Motor neuron (in vitro differentiated cells): ENCODE measurements around the gene CALD1. TPM values are rescaled to one million over a fixed set of nuclear protein-coding genes. Genes with fewer than 3 reads are reported as not detected.

Experiments used
- ATAC-seq, 8 experiments: fragments of 200-7000 bp; cut with Tn5 transposase; replicated peaks in 6 of 8; 2 replicates each; pipeline ENCODE4 v1.8.0; 2021; ENCODE audit warnings: mild to moderate bottlenecking in 8 of 8, moderate library complexity in 8 of 8
- H3K27ac ChIP-seq, 2 donors: fragments of 250-450 bp; sonication (Bioruptor Pico); 2 replicates each; pipeline ENCODE4 v1.9.0; 2021; ENCODE audit warnings: antibody characterized with exemption in 2 of 2, mild to moderate bottlenecking in 2 of 2, moderate library complexity in 1 of 2
- H3K4me1 ChIP-seq, 2 donors: fragments of 250-450 bp; sonication (Bioruptor Pico); replicated peaks in 1 of 2; 2 replicates each; pipeline ENCODE4 v1.6.1; 2021; ENCODE audit warnings: antibody characterized with exemption in 2 of 2, mild to moderate bottlenecking in 2 of 2, moderate library complexity in 1 of 2
- H3K4me3 ChIP-seq, 5 donors: fragments of 250-450 bp; sonication (Bioruptor Pico); 2 replicates each; pipeline ENCODE4 v1.9.0; 2021; ENCODE audit warnings: antibody characterized with exemption in 5 of 5, mild to moderate bottlenecking in 5 of 5, moderate library complexity in 4 of 5
- WGBS, 10 experiments: fragments of 450-650 bp; shearing (Covaris generic); methylation state at CpG; one replicate each; pipeline ENCODE4 v1.0.0; 2022; 5-methylcytosine and 5-hydroxymethylcytosine counted together
- in situ Hi-C, 9 experiments: fragments of 400-800 bp; cut with MboI; loops; one replicate each; pipeline ENCODE4 v1.15.0; 2021; ENCODE audit warnings: low sequenced_read_pairs in 9 of 9, low pct_unique_long_range_greater_than_20kb in 2 of 9; ENCODE audit not compliant: unreplicated experiment in 9 of 9
- total RNA-seq, 8 experiments: library from RNA; unstranded; fragments of 300-600 nt; gene quantifications; 2 replicates each; pipeline versions ENCODE4 v1.2.3 to v1.2.4, GENCODE V29; 2022

CALD1 gene
- total RNA-seq, 8 experiments from 2014 or later, result 6.9 to 204 (median 64.7) TPM

GRCh38 chr7:134806197-134806596, 26.8 kb downstream of the CALD1 start:
- no peak for ATAC-seq
- WGBS, 10 experiments, result 33 to 100% (median 98%) methylated on average over 1 to 4 of the region's 4 CpGs
- H3K4me1 ChIP-seq, result no peaks in the 10 kb centered on the region
- no peak overlapping the region for H3K4me3 ChIP-seq
- no peak overlapping the region for H3K27ac ChIP-seq
- in situ Hi-C loops, result no loop called here

GRCh38 chr7:134809616-134810015, 30.2 kb downstream of the CALD1 start:
- in situ Hi-C loops, result no loop called here
- no peak overlapping the region for H3K4me3 ChIP-seq
- no peaks in the 10 kb centered on the region for H3K4me1 ChIP-seq
- no peak overlapping the region for H3K27ac ChIP-seq
- no peak for ATAC-seq
- 75 to 100% (median 93%) methylated on average over 1 of the region's 1 CpG; no CpG with 5 or more reads in 3 of the 10 experiments for WGBS, 10 experiments

GRCh38 chr7:134811765-134812164, 32.3 kb downstream of the CALD1 start:
- 10 to 100% (median 73%) methylated on average over 1 to 3 of the region's 3 CpGs for WGBS, 10 experiments
- ATAC-seq, result no peak

GRCh38 chr7:134813663-134814396, 34.4 kb downstream of the CALD1 start:
- Histone ChIP-seq H3K4me1 (no peaks in the 10 kb centered on the region), H3K4me3 (no peak overlapping the region), H3K27ac (no peak overlapping the region)
- 63 to 100% (median 90%) methylated on average over 2 to 6 of the region's 6 CpGs for WGBS, 10 experiments
- in situ Hi-C loops, result no loop called here
- no peak for ATAC-seq

More at GRCh38 chr7:134811765-134812164, 32.3 kb downstream of the CALD1 start:
- Histone ChIP-seq H3K4me1 (no peaks in the 10 kb centered on the region), H3K4me3 (no peak overlapping the region), H3K27ac (no peak overlapping the region)
- in situ Hi-C loops, result no loop called here

- Histone ChIP-seq H3K27ac (no peak overlapping the region), H3K4me1 (no peaks in the 10 kb centered on the region), H3K4me3 (no peak overlapping the region)
- in situ Hi-C loops, result no loop called here
- WGBS, 10 experiments, result 69 to 100% (median 90%) methylated on average over 1 to 4 of the region's 4 CpGs; no CpG with 5 or more reads in 2 of the 10 experiments
- no peak for ATAC-seq
Observed at GRCh38 chr7:134814730-134815364, 35.4 kb downstream of the CALD1 start.

GRCh38 chr7:134818613-134819345, 39.3 kb downstream of the CALD1 start:
- WGBS, 10 experiments, result 70 to 95% (median 84%) methylated on average over 3 to 8 of the region's 9 CpGs
- H3K27ac ChIP-seq, result no peak overlapping the region
- no peak for ATAC-seq
- in situ Hi-C loops, result no loop called here
- no peaks in the 10 kb centered on the region for H3K4me1 ChIP-seq
- H3K4me3 ChIP-seq, result no peak overlapping the region

GRCh38 chr7:134819401-134819800, 40.0 kb downstream of the CALD1 start:
- Histone ChIP-seq H3K4me1 (no peaks in the 10 kb centered on the region), H3K27ac (no peak overlapping the region), H3K4me3 (no peak overlapping the region)
- in situ Hi-C loops, result no loop called here
- no peak for ATAC-seq
- 60 to 100% (median 93%) methylated on average over 1 to 4 of the region's 4 CpGs; no CpG with 5 or more reads in 1 of the 10 experiments for WGBS, 10 experiments

GRCh38 chr7:134820295-134820694, 40.9 kb downstream of the CALD1 start:
- in situ Hi-C loops, result no loop called here
- 79 to 100% (median 96%) methylated on average over 1 to 2 of the region's 2 CpGs; no CpG with 5 or more reads in 1 of the 10 experiments for WGBS, 10 experiments
- Histone ChIP-seq H3K4me3 (no peak overlapping the region), H3K27ac (no peak overlapping the region), H3K4me1 (no peaks in the 10 kb centered on the region)
- no peak for ATAC-seq

GRCh38 chr7:134820778-134821177, 41.3 kb downstream of the CALD1 start:
- WGBS, 10 experiments, result 20 to 100% (median 89%) methylated on average over 1 to 3 of the region's 3 CpGs; no CpG with 5 or more reads in 1 of the 10 experiments
- Histone ChIP-seq H3K4me1 (no peaks in the 10 kb centered on the region), H3K4me3 (no peak overlapping the region), H3K27ac (no peak overlapping the region)
- no peak for ATAC-seq
- in situ Hi-C loops, result no loop called here

GRCh38 chr7:134823400-134823799, 44.0 kb downstream of the CALD1 start:
- H3K4me3 ChIP-seq, result no peak overlapping the region
- in situ Hi-C loops, result no loop called here
- 33 to 100% (median 75%) methylated on average over 1 of the region's 1 CpG; no CpG with 5 or more reads in 6 of the 10 experiments for WGBS, 10 experiments
- no peaks in the 10 kb centered on the region for H3K4me1 ChIP-seq
- no peak overlapping the region for H3K27ac ChIP-seq
- ATAC-seq, result no peak

GRCh38 chr7:134825666-134826065, 46.2 kb downstream of the CALD1 start:
- Histone ChIP-seq H3K4me3 (no peak overlapping the region), H3K4me1 (no peaks in the 10 kb centered on the region), H3K27ac (no peak overlapping the region)
- WGBS, 10 experiments, result 17 to 100% (median 83%) methylated on average over 1 of the region's 1 CpG; no CpG with 5 or more reads in 3 of the 10 experiments
- in situ Hi-C loops, result no loop called here
- ATAC-seq, result peak in 1 of 8 experiments; percentile 52

GRCh38 chr7:134826105-134826504, 46.7 kb downstream of the CALD1 start:
- WGBS, 10 experiments, result 4 to 80% (median 46%) methylated on average over 1 to 4 of the region's 4 CpGs; no CpG with 5 or more reads in 2 of the 10 experiments
- ATAC-seq, result peak in 2 of 8 experiments; percentile 40 to 68
- Histone ChIP-seq H3K4me1 (no peaks in the 10 kb centered on the region), H3K4me3 (no peak overlapping the region), H3K27ac (no peak overlapping the region)
- in situ Hi-C loops, result no loop called here

GRCh38 chr7:134827436-134827835, 48.0 kb downstream of the CALD1 start:
- ATAC-seq, result no peak
- no peaks in the 10 kb centered on the region for H3K4me1 ChIP-seq
- in situ Hi-C loops, result no loop called here

More at GRCh38 chr7:134827436-134827835, 48.0 kb downstream of the CALD1 start:
- Histone ChIP-seq H3K4me3 (no peak overlapping the region), H3K27ac (no peak overlapping the region)
- WGBS, 10 experiments, result 96 to 100% (median 100%) methylated on average over 1 to 4 of the region's 4 CpGs; no CpG with 5 or more reads in 2 of the 10 experiments
